ENCODE measurements around the gene RAP1GAP2.
"Not testable (repeated sequence)": the region's sequence is repeated elsewhere in the genome, so short reads cannot be mapped to it uniquely, and the experiment has no call there.

RAP1GAP2 gene

DNA sequence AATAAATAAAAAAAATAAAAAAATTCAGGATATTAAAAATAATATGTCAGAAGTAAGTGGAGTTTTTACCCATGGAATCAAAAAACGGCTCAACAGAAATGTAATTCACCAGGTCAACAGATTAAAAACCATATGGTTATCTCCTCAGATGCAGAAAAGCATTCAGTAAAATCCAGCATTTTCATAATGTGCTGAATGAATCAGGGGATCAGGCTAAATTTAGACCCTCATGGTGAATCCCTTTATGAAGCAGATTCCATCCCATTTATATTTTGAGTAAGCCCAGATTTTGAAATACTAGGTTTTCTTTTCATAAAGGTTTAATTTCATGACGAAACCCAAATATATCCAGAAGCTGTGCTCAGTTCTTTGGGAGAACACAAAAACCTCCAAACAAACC lies 182.8 kb downstream of the RAP1GAP2 start:
- no peak for DNase-seq

GRCh38 chr17:2980211-2980903 lies 184.1 kb downstream of the RAP1GAP2 start:
- DNase-seq: no peak

DNA sequence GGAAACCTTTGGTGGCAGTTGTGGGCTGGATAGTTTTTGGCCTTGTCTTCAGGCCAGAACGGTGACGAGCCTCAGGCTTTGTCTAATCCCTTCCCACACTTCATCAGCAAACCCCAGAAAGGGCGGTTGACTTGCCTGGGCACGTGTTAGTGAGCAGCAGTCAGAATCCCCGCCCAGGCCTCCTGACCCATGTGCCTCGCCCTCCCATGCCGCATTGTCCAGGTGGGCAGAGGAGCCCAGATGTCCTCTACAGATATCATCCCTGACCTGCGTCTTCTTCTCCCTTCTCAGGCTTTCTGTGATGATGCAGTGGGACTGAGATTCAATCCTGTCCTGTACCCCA lies 184.6 kb downstream of the RAP1GAP2 start:
- DNase-seq: no peak

DNA sequence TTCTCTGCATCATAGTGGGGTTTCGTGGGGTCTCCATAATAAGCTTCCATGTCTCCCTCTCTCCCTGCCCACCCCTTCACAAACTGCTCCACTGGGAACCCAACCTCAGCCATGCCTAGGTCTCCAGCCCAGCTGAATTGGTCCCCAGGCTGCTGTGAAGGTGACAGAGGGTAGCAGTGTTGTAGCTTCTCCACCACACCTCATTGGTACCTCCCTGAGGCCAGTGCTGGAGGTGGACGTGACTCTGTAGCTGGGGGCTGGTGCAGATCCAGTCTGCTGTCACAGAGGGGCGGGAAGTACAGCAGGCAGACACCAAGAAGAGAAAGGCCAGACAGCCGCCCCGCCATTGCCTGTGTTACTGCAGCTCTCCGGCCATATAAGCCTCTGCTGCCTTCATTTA lies 185.1 kb downstream of the RAP1GAP2 start:
- DNase-seq: no peak

DNA sequence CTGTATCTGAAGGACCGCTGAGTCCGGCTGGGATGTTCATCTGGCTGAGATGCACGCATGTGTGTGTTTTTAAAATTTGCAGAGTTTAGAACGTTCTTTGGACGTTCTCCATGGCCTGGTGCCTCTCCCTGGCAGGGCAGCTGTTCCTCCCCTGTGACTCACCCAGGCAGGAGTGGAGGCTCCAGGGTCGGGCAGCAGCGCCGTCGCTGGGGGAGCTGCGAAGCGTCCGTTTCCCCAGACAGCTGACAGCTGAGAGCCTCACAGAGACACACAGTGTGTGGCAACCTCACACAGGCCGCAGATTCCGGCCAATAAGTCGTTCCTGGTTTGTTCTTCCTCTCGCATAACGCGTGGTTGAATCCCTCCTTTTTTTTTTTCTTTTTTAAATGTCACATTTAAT lies 186.6 kb downstream of the RAP1GAP2 start:
- DNase-seq: peak; percentile 13 to 26

- DNase-seq: no peak
Measured at GRCh38 chr17:2983255-2983654, 187.0 kb downstream of the RAP1GAP2 start.

- DNase-seq: no peak
Measured at GRCh38 chr17:2985318-2985717, 189.1 kb downstream of the RAP1GAP2 start.

GRCh38 chr17:2986925-2987324 lies 190.7 kb downstream of the RAP1GAP2 start:
- DNase-seq: no peak

- not testable (repeated sequence) for DNase-seq
Measured at GRCh38 chr17:2989396-2989795, 193.2 kb downstream of the RAP1GAP2 start.

- no peak for DNase-seq
Measured at GRCh38 chr17:2989855-2990254, 193.6 kb downstream of the RAP1GAP2 start.

DNA sequence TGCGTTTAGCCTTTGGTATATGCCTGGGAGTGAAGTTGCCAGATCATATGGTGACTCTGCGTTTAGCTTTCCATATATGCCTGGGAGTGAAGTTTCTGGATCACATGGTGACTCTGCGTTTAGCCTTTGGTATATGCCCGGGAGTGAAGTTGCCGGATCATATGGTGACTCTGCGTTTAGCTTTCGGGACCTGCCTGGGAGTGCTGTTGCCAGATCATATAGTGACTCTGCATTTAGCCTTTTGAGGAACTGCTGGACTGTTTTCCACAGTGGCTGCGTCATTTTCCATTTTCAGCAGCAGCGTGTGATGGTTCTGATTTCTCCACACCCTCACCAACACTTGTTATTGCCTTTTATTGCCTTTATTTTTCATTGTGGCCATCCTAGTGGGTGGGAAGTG lies 194.2 kb downstream of the RAP1GAP2 start:
- no peak for DNase-seq

- not testable (repeated sequence) for DNase-seq
Measured at GRCh38 chr17:2991396-2992180, 195.3 kb downstream of the RAP1GAP2 start.

DNA sequence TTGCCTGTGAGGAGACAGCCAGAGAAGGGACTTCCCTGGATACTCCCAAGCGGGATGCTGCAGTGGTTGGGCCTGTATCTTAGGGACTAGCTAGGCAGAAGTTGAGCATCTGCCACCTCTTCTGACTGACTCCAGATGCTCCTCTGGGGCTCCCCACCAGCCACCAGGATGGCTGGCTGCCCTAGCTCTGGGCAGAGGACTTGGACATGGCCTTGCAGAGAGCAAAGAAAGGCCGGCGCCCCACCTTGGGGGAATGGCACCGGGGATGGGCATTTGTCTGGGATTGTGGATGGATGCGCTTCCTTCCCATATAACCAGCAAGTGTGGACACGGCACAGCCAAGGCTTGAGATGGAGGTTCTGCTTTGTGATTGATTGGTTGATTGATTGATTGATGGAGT lies 198.2 kb downstream of the RAP1GAP2 start:
- no peak for DNase-seq

GRCh38 chr17:2995377-2995776 lies 199.1 kb downstream of the RAP1GAP2 start:
- DNase-seq: no peak

DNA sequence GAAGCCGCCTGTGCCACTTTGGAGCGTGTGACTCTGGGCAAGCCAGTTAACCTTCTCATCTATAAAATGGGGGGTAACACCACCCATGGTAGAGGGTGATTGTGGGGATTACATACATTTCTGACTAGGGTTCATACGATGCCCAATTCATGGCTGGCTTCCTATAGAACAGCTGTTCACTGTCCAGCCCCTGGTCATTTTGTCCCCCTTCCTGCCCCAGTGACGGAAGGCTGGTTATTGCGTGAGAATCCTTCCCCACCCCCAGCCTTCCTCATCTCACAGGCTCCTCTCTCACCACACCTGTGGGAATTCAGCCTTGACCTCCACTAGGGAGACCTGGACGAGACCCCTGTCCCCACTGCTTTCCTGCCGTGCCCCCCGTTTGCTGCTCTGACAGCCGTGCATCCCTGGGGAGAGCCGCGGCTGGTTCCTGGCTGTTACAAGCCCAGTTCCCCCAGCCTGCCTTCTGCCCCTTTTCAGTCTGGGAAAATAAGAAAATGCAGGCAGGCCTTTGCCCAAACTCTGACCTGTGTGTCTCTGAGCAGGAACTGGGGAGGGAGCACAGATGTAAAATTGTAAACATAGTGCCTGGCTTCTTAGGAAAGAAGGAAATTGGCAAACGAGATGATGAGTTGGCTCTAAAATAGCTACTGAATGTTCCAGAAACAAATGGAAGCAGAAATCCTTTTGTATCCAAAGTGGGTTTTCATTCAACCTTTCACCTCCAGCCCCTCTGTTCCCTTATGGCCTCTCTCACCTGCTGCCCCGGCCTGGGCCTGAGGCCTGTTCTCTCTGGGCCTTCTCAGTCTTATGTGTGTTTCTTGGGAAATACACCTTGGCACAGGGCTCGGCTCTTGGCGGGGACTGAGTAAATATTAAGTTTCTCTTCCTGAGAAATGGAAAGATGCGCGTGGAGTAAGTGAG lies 199.9 kb downstream of the RAP1GAP2 start:
- no peak for DNase-seq

GRCh38 chr17:2996810-2997670 lies 200.8 kb downstream of the RAP1GAP2 start:
- no peak for DNase-seq

DNA sequence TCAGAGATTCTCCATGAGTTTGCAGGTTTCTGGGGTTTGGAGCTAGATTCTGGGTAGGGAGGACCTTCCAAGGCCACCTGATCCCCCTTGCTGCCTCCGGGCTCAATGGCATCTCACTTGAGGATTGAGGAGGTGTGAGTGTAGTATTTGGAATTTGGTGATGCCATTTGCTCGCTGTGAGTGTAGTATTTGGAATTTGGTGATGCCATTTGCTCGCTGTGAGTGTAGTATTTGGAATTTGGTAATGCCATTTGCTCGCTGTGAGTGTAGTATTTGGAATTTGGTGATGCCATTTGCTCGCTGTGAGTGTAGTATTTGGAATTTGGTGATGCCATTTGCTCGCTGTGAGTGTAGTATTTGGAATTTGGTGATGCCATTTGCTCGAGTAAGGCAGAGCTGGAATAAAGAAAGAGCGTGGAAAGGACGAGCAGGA lies 202.2 kb downstream of the RAP1GAP2 start:
- DNase-seq: not testable (repeated sequence)

DNA sequence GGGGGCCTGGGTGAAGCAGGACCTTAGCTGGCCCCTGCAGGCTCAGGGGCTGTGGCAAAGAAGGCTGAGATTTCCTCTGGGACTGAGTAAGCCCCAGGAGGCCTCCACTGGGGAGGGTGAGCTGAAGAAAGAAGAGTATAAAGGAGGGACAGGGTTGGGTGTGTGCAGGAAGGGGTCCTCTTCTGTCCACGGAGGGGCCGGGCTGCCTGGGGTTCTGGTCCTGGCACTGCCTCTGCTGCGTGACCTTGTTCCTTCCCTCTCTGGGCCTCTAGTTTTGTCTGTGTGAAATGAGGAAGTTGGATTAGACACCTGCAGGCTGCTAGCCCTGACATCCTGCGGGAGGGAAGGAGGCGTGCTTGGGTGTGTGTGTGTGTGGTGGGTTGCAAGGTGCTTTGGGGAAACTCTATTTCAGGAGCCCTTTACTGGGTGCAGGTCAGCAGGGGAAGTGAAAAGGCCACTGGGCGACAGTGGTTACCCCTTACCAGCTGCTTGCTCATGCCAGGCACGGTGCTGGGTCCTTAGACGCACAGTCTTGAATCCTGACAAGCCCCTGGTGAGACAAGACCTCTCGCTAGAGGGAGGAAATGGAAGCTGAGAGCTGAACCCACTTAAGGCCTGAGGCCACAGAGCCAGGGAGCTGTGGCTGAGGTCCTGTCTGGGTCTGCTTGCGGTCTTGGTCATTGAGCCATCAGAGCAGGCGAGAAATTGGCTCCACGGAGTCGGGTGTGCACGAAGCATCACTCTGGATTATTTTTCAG lies 206.5 kb downstream of the RAP1GAP2 start:
- DNase-seq: no peak

- no peak for DNase-seq
Measured at GRCh38 chr17:3003296-3004149, 207.3 kb downstream of the RAP1GAP2 start.

GRCh38 chr17:3004150-3004801 lies 208.0 kb downstream of the RAP1GAP2 start:
- DNase-seq: peak; percentile 86 to 87
